GM23338 (cell line): ENCODE measurements around the gene CDC34.
A peak's percentile ranks its signal among the peaks of the same experiment; 100 is the strongest.

Experiments used
- CREB1 ChIP-seq: fragments of 250-450 bp; sonication (Bioruptor Pico); IDR thresholded peaks from 2 replicates; pipeline ENCODE4 v1.5.0; 2020; ENCODE audit warnings: low read depth, mild to moderate bottlenecking, moderate library complexity
- CTCF ChIP-seq, 2 experiments: fragments of 200-600 bp in 1 of 2; sonication (generic) in 1 of 2; conservative IDR thresholded peaks; 2 replicates each; pipeline versions ENCODE4 v1.5.1 to v1.6.1; 2016 to 2017; ENCODE audit warnings: antibody characterized with exemption in 2 of 2, low read depth in 2 of 2, mild to moderate bottlenecking in 2 of 2, moderate library complexity in 1 of 2
- EZH2 ChIP-seq: fragments of 200-600 bp; sonication (generic); IDR thresholded peaks from one replicate; pipeline ENCODE4 v1.8.0; 2017; ENCODE audit warnings: antibody characterized with exemption, mild to moderate bottlenecking, low read depth; ENCODE audit not compliant: unreplicated experiment
- REST ChIP-seq: IDR thresholded peaks from one replicate; pipeline ENCODE4 v1.6.1; 2018; ENCODE audit warnings: antibody characterized with exemption; ENCODE audit not compliant: unreplicated experiment

- TF ChIP-seq EZH2 (no peak), CTCF (conservative IDR thresholded peaks at IDR 0.05; ENCODE audit: low read depth in 2 of 2) (peak in 1 of 2 experiments; percentile 54; a peak in 2 of 4 replicates), CREB1 (CRISPR knock-in tag) (no peak), REST (no peak)
Measured at GRCh38 chr19:518598-519231, 12.8 kb upstream of the CDC34 start.
